ENCODE measurements around the gene CCDC61.
A peak's percentile ranks its signal among the peaks of the same experiment; 100 is the strongest.

Gene CCDC61

DNA sequence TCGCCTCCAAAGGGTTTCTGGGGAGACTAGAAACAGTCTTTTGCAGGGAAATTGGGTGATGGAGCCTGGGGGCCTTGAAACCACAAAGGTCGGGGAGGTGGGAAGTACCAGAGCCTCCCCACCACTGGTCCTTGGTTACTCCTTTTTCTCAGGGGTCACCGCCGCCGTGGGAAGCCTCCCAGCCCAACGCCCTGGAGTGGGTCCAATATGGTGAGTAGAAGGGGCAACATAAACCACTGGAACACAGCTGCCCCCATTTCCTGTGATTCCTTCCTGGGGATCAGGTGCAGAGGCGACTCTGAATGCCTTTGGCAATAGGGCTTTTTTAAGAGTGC, 21.8 kb downstream of the CCDC61 start:
- DNase-seq, result no peak

DNA sequence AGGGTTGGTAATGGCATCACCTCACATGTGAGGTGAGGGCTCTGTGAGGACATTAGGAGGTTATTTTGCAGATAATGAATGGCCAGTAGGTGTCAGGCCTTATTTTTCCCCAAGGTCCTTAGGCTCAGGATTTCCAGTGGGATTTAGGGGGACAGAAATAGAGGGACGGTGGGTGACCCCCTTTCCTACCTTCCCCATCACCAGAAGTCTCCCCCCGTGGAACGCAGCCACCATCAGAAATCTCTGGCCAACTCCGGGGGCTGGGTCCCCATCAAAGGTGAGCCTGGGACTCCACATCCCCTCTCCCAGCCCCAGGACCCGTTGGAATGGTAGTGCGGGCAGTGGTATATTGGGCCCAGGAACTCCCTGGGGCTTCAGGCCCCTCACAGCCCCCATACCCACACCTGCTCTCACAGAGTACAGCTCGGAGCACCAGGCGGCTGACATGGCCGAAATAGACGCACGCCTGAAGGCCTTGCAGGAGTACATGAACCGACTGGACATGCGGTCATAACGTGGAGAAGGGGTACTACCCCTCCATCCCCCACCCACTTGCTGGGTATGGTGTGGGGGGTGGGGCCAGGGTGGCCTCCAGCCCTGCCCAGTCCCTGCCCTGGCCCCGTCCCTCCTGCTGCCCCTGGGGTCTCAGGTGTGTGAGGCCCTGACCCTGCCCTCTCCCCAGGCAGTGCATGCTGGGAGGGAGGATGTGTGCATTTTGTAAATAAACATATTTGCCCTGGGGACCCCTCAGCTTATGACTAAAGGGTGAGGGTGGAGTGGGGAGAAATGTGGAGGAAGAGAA, 22.8 kb downstream of the CCDC61 start:
- no peak for DNase-seq

DNA sequence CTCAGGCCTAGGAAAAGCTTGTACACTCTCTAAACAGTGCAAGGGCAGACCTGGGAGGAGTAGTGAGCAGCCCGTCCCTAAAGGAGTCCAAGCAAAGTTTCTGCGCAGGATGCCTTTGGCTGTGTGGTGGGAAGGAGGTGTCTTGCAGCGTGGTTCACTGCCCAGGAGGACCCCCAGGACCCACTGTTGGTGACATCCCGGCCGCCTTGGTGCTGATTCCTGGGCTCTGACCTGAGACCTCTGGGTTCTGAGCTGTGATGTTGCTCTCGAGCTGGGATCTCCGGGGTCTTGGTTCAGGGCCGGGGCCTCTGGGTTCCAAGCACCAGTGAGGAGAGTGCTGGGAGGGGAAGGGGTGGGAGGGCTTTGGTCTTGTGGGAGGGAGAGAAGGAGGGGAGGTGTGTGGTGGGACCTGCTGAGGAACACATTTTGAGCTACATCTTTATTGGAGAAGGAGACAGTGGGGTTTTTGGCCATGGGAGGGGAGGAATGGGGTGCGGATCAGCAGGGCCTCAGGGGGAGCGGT, 23.5 kb downstream of the CCDC61 start:
- no peak for DNase-seq

DNA sequence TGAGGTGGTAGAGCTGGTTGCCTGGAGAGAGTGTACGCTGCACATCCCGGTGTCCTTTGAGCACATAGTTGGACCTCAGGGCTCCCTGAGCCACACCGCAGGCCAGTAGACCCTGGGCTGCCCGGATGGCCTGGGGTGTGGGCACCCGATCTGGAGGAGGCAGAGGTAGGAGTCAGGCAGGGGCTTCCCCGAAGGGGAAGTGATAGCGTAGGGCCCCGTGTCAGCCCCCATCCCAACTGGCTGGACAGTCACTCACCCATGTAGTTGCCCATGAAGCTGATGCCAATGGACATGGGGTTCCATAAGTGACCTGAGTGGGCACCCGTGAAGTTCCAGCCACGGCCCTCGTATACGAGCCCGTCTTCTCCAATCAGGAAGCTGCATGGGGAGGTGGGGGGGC, 24.0 kb downstream of the CCDC61 start:
- no peak for DNase-seq

DNA sequence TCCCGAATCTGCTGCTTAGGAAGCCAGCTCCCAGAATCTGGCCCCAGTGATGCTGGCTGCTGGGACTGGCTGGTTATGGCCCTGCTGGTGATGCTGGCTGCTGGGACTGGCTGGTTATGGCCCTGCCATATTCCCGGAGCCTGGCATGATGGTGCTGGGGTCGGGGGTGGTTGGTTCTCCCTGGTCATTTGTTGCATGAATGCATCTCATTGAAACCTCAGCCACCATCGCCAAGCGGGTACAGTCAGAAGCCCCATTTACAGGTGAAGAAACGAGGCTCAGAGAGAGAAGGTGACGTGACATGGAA, 25.5 kb downstream of the CCDC61 start:
- no peak for DNase-seq

DNA sequence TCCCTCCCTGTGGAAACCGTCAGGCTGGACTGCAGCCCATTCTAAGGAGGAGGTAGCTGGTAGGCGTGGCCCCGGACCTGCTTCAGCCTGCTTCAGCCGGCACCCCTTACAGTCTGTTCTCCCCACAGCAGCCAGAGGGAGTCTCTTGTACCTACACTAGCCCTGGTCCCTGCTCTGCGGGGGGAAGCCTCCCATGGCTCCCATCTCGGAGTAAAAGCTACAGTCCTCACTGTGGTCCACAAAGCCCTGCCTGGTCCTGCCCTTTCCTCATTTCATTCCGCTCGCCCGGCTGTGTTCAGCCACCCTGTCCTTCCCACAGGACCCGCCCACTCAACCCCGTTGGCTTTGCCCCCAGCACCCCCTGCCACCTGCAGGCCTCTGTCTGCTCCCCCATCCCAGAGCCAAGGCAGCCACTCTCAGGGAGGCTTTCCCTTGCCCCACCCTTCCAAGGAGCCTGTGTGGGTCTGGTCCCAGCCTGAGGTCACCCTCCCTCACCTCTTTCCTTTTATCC, 26.3 kb downstream of the CCDC61 start:
- peak; percentile 34 for DNase-seq

DNA sequence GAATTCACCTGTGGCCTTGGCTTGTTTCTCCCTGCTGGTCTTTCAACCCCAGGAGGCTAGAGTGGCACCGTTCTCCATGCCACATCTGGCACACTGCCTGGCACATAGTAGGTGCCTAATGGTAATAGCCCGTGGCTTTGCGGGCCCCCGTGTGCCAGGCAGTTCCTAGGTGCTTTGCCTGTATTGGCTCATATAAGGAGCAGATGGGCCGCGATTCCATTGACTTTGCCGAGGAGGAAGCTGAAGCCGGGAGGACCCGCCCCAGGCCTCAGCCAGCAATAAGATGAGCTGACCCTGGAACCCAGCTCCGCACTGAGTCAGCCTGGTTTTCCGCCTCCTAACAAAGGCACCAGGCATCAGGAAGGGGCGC, 26.8 kb downstream of the CCDC61 start:
- DNase-seq, result no peak

DNA sequence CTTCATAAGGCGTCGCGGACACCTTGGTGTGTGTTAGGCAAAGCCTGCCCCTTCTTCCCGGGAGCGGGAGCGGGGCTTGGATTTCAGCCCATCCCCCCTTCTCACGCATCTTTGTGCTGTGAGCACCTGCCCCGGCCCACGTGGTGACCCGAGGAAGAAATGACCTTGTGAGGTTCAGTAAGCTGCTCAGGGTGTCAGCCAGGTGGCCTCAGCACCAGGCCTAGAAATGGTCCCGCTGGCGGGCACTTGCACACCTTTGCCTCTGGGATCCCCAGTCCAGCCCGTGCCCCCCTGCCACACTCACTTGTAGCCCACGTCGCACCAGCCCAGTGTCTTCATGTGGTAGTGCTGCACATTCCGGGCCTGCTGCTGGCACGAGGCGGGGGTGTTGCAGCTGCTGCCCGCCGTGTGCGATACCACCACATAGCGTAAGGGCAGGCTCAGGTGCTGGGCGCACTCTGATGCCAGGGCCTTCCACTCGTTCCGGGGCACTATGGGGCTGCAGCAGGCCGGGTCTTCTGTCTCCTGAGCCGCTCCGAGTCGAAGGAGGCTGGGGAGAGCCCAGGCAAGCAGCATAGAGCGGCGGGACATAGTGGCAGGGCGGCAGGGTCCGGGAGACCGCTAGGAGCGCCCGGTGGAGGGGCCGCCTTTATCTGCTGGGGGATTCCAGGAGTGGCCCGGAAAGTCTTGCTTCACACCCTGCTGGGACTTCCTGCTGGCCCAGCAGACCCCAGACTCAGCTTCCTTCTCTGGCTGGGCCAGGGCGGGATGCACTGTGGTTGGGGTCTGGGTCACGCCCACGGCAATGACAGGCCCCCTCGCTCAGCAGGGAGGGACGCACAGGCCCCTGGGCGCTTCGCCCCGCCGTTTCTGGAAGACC, 27.4 kb downstream of the CCDC61 start, which contains the start of gene PGLYRP1:
TSS of gene PGLYRP1 (minus strand) at position 623 of the 880 bp plus-strand sequence. CDS start at position 591, 32 bp downstream.
- no peak for DNase-seq

DNA sequence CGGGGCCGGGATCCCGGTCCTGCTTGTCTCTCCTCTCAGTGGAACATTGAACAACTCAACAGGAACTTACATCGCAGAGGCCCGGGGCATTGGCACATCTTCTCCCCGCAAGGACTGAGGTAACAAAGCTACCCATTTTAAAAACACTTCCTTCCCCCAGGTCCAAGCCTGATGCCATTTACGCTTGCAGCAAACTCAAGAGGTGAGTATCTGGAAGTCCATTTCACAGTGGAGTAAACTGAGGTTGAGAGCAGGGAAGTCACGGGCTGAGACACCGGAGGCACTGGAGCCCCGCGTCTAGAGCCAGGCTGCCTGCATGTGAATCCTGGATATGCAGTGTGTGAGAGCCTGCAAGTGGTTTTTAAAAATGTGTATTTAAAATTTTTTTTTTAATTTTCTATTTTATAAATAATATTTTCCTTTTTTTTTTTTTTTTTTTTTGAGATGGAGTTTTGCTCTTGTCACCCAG, 28.1 kb downstream of the CCDC61 start:
- no peak for DNase-seq

DNA sequence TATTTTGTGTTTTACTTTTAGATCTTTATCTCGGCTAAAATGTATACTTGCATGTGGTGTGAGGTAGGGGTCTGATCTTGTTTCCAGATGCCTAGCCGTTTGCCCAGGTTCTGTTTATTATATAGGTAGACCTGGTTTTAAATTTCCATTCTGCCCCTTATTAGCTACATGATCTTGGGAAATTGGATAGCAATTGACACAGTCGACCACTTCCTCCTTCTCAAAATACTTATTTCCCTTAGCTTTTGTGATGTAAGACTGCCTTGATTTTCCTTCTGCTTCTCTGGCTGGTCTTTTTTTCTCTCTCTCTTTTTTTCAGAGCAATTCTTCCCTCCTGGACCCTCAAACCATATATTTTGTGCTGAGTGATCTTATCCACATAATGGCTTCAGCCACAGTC, 30.6 kb downstream of the CCDC61 start:
- DNase-seq, result no peak

DNA sequence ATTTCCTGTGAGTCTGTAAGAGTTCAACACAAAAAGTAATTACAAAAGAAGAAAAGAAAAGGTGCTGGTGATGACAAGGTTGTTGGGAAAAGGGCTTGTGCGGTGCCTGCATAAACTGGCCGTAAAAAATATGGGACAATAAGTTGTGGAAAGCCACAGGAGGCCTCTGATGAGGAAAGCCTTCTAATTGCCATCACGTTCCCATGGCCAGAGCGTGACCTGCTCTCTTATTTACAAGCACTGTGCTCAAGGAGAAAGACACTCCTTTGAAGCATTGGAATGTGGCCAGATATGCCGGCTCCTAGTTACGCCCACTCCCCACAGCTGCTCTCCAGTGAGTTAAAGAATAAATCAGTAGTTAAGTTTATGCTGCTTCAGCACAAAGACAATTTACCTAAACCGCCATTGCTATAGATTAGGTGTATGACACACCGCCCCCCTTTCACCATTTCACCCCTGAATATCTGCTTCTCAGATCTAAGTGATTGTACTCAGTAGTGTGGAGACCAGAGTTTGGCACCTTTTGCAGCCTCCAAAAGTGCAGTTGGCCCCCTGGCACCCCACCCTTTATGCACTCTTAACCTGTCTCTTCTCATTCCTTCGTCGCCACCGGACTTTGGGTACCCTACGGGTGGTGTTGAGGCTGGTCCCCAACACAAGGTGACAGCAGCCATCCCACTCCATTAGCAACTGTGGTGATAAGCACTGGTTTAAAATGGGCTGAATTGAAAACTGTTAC, 35.7 kb downstream of the CCDC61 start:
- DNase-seq, result no peak

DNA sequence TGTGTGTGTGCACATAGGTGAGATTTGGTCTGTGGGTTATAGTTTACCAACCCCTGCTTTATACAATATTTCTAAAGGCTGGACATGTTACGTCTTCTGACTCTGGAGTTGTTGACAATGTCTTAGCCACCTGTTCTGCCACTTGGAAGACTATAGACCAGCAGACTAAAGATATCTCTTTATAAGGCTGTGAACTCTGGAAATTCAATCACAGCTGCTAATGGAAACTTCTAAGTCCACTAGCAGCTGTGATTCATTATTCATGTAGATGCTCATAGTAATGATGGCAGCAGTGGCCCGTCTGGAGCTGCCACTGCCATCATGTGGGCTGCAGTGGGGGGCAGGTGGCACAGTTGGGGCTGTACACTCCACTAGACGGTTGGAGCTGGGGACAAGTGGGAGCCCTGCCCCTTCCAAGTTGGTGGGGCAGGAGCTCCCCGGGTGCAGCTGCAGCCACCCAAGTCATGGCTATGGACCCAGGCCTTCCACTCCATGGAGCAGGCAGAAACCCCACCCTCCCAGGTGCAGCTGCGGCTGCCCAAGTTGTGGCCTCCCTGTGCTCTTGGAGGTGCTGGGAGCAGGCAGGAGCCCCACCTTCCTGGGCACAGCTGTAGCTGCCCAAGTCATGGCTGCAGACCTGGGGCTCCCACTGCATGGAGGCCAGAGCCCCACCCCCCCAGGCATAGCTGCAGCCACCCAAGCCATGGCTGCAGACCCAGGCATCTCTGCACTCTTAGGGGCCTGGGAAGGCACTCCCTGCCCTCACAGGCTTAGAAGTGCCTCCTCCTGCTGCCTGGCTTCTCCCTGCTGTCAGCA, 36.7 kb downstream of the CCDC61 start:
- DNase-seq, result no peak

DNA sequence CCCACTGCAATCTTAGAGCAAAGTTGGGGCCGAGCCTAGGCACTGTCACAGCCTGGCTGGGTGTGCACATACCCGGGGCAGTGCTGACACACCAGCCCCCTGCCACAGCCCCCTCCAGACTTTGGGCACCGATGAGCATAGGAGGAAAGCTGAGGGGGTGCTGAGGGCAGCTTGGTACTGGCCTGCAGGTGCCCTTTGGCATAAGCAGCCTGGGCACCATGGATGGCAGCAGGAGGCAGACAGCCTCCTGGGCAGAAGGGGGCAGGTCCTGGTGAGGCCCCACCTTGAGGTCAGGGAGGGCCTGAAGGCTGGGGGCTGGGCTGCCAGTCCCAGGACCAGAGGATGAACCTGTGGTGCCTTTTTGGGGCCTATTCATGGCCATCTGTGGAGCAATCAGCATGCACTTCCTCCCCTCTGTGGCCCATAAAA, 37.3 kb downstream of the CCDC61 start:
- no peak for DNase-seq

DNA sequence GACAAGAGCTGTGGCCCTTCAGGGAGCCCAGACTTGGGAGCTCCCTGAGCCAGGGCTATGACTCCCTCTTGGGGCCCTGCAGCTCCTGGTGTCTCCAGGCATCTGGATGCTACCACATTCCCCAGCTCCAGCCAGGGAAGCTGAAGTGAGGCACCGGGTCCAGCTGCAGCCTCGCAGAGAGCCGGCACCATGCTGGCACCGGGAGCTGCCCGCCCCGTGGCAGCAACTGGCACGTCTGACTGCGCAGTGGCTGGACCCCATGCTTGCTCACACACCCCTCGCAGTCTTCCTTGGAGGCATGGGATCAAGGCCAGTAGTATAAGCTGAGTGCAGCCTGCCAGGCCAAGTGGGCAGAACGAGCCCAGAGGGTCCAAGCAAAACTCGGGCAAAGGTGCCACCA, 38.1 kb downstream of the CCDC61 start:
- DNase-seq, result no peak

DNA sequence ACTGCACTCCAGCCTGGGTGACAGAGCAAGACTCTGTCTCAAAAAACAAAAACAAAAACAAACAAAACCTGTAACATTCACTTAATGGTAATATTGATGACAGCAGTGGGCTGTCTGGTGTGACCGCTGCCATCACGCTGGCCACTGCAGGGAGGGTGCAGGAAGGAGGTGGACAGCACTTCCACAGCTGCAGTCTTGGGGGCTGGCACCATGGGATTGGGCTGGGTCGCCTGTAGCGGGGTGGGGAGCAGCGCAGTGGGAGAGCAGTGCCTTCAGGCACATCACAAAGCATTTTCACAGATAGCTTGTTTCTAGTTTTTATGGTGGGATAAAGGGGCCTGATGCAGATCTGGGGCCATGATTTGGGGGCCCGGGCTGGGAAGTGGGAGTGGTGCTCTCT, 40.3 kb downstream of the CCDC61 start:
- DNase-seq, result no peak

DNA sequence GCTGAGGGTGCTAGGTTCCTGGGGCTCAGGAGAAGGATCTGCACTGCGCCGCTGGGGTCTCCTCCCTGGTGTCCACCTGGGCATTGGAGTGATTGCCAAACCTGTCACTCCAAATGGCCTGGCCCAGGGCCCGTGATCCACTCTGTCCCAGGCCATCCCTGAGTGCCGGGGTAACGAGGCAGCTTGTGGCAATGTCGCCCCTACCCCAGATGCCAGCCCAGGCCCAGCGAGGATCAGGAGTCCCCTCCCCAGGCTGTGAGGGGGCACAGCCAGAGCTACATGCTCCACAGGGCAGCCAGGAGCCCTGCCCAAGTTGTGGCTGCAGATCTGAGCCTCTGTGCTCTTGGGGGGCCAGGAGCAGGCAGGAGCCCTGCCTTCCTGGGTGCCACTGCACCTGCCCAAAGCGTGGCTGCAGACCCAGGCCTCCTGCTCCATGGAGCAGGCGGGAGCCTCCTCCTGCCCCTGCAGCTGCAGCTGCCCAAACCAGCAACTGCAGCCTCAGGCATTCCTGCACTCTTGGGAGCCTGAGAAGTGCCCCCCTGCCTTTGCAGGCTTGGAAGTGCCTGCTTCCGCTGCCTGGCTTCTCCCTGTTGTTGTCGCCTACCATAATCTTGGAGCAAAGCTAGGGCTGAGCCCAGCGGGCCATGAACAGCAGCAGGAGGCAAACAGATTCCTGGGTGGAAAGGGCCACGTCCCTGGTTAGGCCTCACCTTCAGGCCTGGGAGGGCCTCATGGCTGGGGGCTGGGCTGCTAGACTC, 40.9 kb downstream of the CCDC61 start:
- DNase-seq, result no peak

DNA sequence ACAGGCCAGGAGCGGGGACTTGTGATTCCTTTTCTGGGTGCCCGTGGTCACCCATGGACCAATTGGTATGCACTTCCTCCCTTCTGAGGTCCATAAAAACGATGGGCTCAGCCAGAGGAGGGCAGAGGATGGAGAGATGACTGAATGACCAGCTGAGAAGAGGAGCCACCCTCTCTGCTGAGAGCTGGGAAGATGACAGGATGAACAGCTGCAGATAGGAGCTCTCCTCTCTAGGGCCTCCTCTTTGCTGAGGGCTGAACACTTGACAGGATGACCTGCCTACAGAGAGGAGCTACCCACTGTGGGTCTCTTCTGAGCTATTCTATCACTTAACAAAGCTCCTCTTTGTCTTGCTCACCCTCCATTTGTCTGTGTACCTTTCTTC, 41.5 kb downstream of the CCDC61 start:
- no peak for DNase-seq

DNA sequence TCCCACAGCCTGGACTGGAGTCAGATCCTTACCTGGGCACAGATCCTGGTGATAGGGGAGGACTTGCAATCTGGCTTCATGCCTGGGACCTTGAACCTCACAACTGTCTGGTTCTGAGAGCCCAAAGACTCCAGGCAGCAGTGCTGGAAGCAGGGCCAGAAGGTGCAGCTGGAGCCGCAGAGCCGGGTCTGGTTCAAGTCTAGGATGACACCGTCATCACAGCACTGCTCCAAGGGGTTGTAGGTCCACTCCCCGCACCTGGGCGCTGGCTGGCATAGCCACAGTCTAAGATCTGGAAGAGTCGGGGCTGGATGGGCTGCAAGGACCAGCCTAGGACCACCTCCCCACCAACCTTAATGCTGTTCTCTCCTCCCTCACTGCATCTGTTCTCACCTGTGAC, 44.9 kb downstream of the CCDC61 start:
- no peak for DNase-seq

DNA sequence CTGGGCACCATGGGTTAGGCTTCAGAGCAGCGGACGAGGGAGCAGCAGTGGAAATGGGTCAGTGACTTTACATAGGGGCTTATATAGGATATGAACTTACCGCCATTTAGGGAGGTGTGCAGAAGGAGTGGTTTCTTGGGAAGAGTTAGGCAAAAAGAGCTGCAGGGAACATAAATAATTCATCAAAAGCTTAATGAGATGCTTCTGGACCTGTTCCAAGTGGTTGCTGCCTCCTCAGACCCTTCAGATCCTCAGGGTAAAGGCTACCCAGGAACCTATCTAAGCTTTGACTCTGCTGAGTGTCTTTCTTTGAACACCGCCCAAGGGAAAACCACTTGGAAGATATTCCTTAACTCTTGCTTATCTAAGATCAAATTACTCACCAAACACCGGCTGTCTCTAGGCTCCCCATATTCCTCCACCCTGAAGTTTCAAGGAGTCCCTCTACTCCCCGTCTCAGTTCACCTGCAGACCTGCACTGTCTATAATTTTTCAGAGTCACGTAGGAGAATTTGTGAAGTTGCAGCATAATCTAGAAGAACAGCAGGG, 45.8 kb downstream of the CCDC61 start, which contains the start of gene IGFL4:
TSS of gene IGFL4 (minus strand) at position 51 of the 549 bp plus-strand sequence. CDS start at position 11, 40 bp downstream.
- DNase-seq, result no peak

DNA sequence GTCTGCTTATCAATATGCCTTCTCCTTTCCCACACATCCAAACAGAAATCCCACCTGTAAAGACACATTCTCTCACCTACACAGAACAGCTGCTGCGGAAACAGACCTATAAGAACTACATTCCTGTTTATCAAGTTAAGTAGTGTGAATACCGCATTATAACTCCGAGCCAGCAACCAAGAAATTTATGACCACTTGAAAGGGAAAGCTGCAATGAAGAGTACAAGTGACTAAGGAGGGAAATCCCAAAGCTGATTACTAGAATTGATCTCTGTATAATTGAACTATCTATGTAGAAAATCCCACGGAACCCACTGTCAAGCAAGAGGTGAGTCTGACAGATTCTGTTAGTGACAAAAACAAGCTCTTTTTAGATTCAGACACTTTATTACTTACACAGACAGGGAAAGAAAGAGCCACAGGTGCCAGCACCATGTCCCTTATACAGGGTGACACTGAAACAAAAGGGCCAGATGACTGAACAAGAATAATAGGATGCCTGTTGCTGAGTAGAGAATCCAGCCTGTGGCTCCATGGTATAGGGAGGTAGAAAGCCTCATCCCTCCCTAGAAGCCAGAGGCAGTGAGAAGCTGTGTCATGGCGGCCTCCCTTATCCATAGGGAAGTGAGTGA, 47.1 kb downstream of the CCDC61 start:
- DNase-seq, result no peak
